ENCODE results near the gene BBS5.
"Not testable (repeated sequence)": the region's sequence is repeated elsewhere in the genome, so short reads cannot be mapped to it uniquely, and the experiment has no call there.

The BBS5 gene

DNA sequence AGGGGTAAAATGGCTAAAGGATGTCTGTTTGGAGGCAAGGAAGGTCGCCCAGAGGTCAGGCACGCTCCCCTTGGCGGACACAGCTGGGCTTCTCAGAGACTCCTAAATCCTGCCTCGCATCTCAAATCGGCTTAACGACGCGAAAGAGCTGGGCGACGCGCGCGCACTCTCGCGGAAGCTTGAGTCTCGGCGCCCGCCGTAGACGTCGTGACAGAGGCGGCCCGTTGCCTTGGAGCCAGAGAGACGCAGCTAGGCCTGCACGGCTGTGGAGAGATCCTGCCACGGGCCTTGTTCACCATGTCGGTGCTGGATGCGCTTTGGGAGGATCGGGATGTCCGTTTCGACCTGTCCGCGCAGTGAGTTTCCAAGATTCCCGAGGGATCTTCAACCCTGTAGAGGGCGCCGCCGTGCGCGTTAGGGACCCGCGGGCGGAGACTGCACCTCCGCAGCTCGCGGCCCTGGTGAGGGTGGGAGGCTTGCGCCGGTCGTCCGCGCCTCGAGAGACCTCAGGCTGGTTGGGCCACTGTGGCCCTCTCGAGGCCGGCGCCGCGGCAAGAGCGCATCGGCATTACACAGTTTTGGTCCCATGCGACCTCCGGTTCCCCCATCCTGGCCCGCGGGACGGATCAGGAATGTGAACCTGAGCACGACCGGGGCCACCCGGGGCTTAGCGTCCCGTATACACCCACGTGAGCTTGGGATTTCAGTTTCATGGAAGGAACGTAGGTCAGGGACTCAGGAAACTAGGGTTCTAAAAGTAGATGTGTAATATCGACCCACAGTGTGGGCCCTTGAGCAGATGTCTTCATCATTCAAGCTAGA is at the start of gene BBS5:
Gene BBS5 (plus strand): TSS at position 238 of the 822 bp plus-strand sequence. CDS start 60 bp downstream, at position 298.
- H3K4me3 ChIP-seq (replicated peaks; ENCODE audit: low read depth, low read length): peak within 1 kb of the TSS; percentile 74
- peak; percentile 89 for DNase-seq (ENCODE audit: low read depth)
- TF ChIP-seq, protein P1, sequence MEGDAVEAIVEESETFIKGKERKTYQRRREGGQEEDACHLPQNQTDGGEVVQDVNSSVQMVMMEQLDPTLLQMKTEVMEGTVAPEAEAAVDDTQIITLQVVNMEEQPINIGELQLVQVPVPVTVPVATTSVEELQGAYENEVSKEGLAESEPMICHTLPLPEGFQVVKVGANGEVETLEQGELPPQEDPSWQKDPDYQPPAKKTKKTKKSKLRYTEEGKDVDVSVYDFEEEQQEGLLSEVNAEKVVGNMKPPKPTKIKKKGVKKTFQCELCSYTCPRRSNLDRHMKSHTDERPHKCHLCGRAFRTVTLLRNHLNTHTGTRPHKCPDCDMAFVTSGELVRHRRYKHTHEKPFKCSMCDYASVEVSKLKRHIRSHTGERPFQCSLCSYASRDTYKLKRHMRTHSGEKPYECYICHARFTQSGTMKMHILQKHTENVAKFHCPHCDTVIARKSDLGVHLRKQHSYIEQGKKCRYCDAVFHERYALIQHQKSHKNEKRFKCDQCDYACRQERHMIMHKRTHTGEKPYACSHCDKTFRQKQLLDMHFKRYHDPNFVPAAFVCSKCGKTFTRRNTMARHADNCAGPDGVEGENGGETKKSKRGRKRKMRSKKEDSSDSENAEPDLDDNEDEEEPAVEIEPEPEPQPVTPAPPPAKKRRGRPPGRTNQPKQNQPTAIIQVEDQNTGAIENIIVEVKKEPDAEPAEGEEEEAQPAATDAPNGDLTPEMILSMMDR (IDR thresholded peaks at IDR 0.05; ENCODE audit: low read length, missing control alignments): peak; percentile 40

DNA sequence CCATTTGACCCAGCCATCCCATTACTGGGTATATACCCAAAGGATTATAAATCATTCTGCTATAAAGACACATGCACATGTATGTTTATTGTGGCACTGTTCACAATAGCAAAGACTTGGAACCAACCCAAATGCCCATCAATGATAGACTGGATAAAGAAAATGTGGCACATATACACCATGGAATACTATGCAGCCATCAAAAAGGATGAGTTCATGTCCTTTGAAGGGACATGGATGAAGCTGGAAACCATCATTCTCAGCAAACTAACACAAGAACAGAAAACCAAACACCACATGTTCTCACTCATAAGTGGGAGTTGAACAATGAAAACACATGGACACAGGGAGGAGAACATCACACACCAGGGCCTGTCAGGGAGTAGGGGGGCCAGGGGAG is 47.5 kb upstream of the BBS5 start:
- DNase-seq (ENCODE audit: low read depth); H3K4me3 ChIP-seq (replicated peaks; ENCODE audit: low read depth, low read length): not testable (repeated sequence)

DNA sequence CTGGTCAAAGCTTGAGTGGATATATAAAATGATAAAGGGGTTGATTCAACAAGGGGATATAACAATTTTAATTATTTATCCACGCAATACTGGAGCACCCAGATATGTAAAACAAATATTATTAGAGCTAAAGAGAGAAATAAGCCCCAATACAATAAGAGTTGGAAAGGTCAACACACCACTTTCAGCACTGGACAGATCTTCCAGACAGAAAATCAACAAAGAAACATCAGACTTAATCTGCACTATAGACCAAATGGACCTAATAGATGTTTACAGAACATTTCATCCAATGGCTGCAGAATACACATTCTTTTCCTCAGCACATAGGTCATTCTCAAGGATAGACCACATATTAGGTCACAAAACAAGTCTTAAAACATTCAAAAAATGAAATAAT is 45.1 kb upstream of the BBS5 start:
- DNase-seq (ENCODE audit: low read depth); H3K4me3 ChIP-seq (replicated peaks; ENCODE audit: low read depth, low read length): not testable (repeated sequence)

DNA sequence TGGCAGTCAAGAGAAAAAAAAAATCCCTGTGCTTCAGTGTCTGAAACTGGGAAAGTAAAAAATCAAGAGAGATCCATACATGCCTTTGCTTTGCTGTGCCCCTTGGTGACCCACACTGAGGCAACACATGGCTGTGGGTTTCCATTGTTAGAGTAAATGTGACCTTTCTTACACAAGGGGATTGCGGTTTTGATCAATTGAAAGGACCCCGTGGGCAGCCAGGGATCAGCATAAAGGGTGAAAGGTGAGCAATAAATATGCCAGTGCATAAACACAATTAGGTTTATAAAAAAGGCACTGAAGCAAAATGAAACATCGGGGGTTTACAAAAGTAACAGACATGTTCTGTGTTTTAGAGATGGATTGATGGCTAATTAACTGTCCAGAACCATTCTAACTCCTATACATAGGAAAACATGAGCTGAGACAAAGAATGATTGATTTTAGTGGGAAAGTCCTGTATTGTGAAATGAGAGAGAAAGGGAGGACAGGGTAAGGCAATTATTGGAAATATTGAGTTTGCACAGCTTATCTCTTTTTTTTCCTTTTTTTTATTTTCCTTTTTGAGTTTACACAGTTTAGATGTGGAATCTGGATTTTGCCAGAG is 40.7 kb upstream of the BBS5 start:
- TF ChIP-seq, protein P1 (IDR thresholded peaks at IDR 0.05; ENCODE audit: low read length, missing control alignments): no peak
- DNase-seq (ENCODE audit: low read depth): no peak
- no peak overlapping the region for H3K4me3 ChIP-seq (replicated peaks; ENCODE audit: low read depth, low read length)

DNA sequence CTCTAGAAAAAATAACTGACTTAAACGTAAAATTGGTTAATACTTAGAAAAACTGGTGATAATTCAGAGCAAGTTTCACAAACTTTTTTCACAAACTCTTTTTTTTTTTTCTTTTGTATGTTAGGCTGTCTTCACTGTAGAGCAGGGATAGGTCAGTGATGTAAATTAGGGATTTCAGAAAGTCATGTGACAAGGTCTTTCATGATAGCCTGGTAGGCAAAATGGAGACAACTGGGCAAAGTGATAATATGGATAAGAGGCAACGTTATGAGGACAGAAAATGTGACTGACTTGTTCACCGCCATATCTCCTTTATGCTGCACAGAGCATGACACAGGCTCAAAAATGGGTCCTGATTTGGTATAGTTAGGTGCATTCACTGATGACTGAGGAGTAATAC is 39.4 kb upstream of the BBS5 start:
- TF ChIP-seq, protein P1 (IDR thresholded peaks at IDR 0.05; ENCODE audit: low read length, missing control alignments): no peak
- H3K4me3 ChIP-seq (replicated peaks; ENCODE audit: low read depth, low read length): no peak overlapping the region
- no peak for DNase-seq (ENCODE audit: low read depth)

DNA sequence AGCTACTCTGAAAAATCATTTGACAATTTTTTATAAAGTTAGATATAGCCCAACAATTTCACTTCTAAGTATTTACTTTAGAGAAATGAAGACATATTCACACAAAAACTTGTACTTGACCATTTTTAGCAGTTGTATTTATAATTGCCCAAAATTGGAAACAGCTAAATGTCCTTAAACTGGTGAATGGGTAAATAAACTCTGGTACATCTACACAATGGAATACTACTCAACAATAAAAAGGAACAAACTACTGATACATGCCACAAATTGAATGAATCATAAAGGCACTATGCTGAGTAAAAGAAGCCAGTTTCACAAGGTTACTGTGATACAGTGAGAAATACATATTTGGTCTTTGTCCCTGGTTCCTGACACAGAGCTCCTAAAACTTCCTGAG is 32.8 kb upstream of the BBS5 start:
- H3K4me3 ChIP-seq (replicated peaks; ENCODE audit: low read depth, low read length): no peak overlapping the region
- TF ChIP-seq, protein P1 (IDR thresholded peaks at IDR 0.05; ENCODE audit: low read length, missing control alignments): no peak
- DNase-seq (ENCODE audit: low read depth): no peak

DNA sequence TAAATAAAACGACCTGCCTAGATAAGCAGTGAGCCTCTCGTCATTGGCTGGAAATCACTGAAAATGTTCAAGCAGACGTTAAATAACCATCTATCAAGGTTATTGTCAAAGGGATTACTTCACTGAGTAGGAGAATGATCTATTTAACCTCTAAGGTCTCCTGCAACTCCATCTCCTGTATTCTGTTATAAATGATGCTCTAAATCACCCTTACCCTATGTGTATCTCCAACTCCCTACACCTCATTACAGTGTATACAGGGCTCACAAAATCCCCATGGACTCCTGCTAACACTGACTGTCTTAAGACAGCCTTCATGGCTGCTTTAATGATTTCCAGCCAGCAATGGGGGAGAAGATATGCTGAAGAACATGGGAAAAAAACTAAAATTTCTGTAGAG is 31.0 kb upstream of the BBS5 start:
- DNase-seq (ENCODE audit: low read depth): no peak
- no peak overlapping the region for H3K4me3 ChIP-seq (replicated peaks; ENCODE audit: low read depth, low read length)
- TF ChIP-seq, protein P1 (IDR thresholded peaks at IDR 0.05; ENCODE audit: low read length, missing control alignments): no peak

DNA sequence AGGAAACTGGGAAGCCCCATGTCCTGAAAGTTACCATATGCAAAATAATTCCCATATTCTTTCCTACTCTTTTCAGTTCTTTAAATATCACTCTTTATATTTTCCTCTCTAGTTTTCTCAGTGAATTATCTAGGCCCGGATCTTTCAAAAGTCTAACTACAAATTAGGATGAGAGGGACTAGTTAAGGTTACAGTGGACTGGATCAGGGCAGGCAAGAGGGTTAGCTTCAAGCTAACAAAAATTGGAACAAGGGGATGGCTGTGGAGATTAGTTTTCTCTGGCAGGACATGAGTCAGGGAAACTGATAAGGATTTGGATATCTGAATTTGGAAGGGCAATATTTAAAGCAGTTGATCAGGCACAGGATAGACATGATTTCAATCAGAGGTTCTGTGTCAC is 30.4 kb upstream of the BBS5 start:
- TF ChIP-seq, protein P1 (IDR thresholded peaks at IDR 0.05; ENCODE audit: low read length, missing control alignments): no peak
- H3K4me3 ChIP-seq (replicated peaks; ENCODE audit: low read depth, low read length): no peak overlapping the region
- no peak for DNase-seq (ENCODE audit: low read depth)
